Osteoblast (primary cell): ENCODE results near the gene TTC27. TPM values are rescaled to one million over a fixed set of nuclear protein-coding genes. Genes with fewer than 3 reads are reported as not detected.

Source experiments
- DNase-seq: peaks from one replicate; pipeline ENCODE4 v3.0.0; 2011; ENCODE audit warnings: low spot score, mixed read lengths; ENCODE audit not compliant: insufficient read length; ENCODE audit errors: missing footprints
- H2AFZ ChIP-seq: 2 replicates; pipeline ENCODE4 v1.6.0; 2011; ENCODE audit warnings: mild to moderate bottlenecking, low read length
- H3K27ac ChIP-seq: 2 replicates; pipeline ENCODE4 v1.5.1; 2011; ENCODE audit warnings: mild to moderate bottlenecking, low read depth, low read length, moderate library complexity
- H3K27me3 ChIP-seq: 2 replicates; pipeline ENCODE4 v1.6.0; 2012; ENCODE audit warnings: mild to moderate bottlenecking, control low read depth, inconsistent platforms, low read length, moderate library complexity; ENCODE audit not compliant: insufficient read depth
- H3K36me3 ChIP-seq: 2 replicates; pipeline ENCODE4 v1.5.1; 2011; ENCODE audit warnings: mild to moderate bottlenecking, low read length, control low read depth, moderate library complexity; ENCODE audit not compliant: insufficient read depth
- H3K4me1 ChIP-seq: 2 replicates; pipeline ENCODE4 v1.5.1; 2011; ENCODE audit warnings: mild to moderate bottlenecking, low read length, control low read depth, moderate library complexity; ENCODE audit not compliant: insufficient read depth
- H3K4me2 ChIP-seq: 2 replicates; pipeline ENCODE4 v1.6.0; 2011; ENCODE audit warnings: mild to moderate bottlenecking, low read length; ENCODE audit not compliant: insufficient read depth
- H3K4me3 ChIP-seq: fragments of 200-600 bp; sonication (generic); 3 replicates; pipeline ENCODE4 v1.5.1; 2012; ENCODE audit warnings: mild to moderate bottlenecking, low read length, inconsistent platforms; ENCODE audit not compliant: insufficient read depth
- H3K79me2 ChIP-seq: 2 replicates; pipeline ENCODE4 v1.6.0; 2012; ENCODE audit warnings: mild to moderate bottlenecking, low read length, control low read depth, inconsistent platforms; ENCODE audit not compliant: insufficient read depth
- H3K9me3 ChIP-seq: 2 replicates; pipeline ENCODE4 v1.5.1; 2011; ENCODE audit warnings: low read depth, low read length, control low read depth
- H4K20me1 ChIP-seq: 2 replicates; pipeline ENCODE4 v1.6.0; 2012; ENCODE audit warnings: mild to moderate bottlenecking, low read length, control low read depth; ENCODE audit not compliant: insufficient read depth
- CTCF ChIP-seq: IDR thresholded peaks from 2 replicates; pipeline ENCODE4 v1.5.1; 2011; ENCODE audit warnings: mild to moderate bottlenecking, low read depth, low read length, moderate library complexity; ENCODE audit errors: extremely low read depth
- total RNA-seq: library from RNA; depleted of rRNA; stranded (reverse); fragments of >200 nt; gene quantifications from 2 replicates; pipeline ENCODE4 v1.2.3, GENCODE V29; 2012

The TTC27 gene
- total RNA-seq, 1 donor = 25.3 TPM

- H3K4me3 ChIP-seq = no peak overlapping the region
- H4K20me1 ChIP-seq = no peaks in the 10 kb centered on the region
- TF ChIP-seq CTCF = no peak
- no peaks in the 10 kb centered on the region for H3K79me2 ChIP-seq
- no peak overlapping the region for H2AFZ ChIP-seq
- H3K4me1 ChIP-seq = peaks cover under 1% of the 10 kb centered on the region
- H3K27me3 ChIP-seq = no peaks in the 10 kb centered on the region
- H3K27ac ChIP-seq = no peak overlapping the region
- H3K9me3 ChIP-seq = no peaks in the 10 kb centered on the region
- no peak overlapping the region for H3K4me2 ChIP-seq
- DNase-seq = no peak
- no peaks in the 10 kb centered on the region for H3K36me3 ChIP-seq
These were observed 202.3 kb downstream of the TTC27 start for GRCh38 chr2:32830196-32830595.

GRCh38 chr2:32832821-32833220 is 205.0 kb downstream of the TTC27 start:
- H3K4me1 ChIP-seq = no peaks in the 10 kb centered on the region
- H3K4me2 ChIP-seq = no peak overlapping the region

GRCh38 chr2:32833709-32834108 is 205.9 kb downstream of the TTC27 start:
- no peak for DNase-seq
- TF ChIP-seq CTCF = no peak
- Histone ChIP-seq H3K9me3 (no peaks in the 10 kb centered on the region), H3K4me2 (no peak overlapping the region), H3K4me1 (no peaks in the 10 kb centered on the region), H3K4me3 (no peak overlapping the region), H4K20me1 (no peaks in the 10 kb centered on the region), H3K79me2 (no peaks in the 10 kb centered on the region), H3K36me3 (no peaks in the 10 kb centered on the region), H3K27ac (no peak overlapping the region), H3K27me3 (no peaks in the 10 kb centered on the region), H2AFZ (no peak overlapping the region)

More at GRCh38 chr2:32832821-32833220, 205.0 kb downstream of the TTC27 start:
- Histone ChIP-seq H2AFZ (no peak overlapping the region), H3K79me2 (no peaks in the 10 kb centered on the region), H3K9me3 (no peaks in the 10 kb centered on the region), H3K27ac (no peak overlapping the region), H4K20me1 (no peaks in the 10 kb centered on the region), H3K27me3 (no peaks in the 10 kb centered on the region), H3K4me3 (no peak overlapping the region), H3K36me3 (no peaks in the 10 kb centered on the region)
- TF ChIP-seq CTCF = no peak
- DNase-seq = no peak

GRCh38 chr2:32835148-32835547 is 207.3 kb downstream of the TTC27 start:
- no peak for DNase-seq
- no peaks in the 10 kb centered on the region for H3K4me1 ChIP-seq
- no peaks in the 10 kb centered on the region for H3K79me2 ChIP-seq
- no peak overlapping the region for H2AFZ ChIP-seq
- no peak overlapping the region for H3K27ac ChIP-seq
- H4K20me1 ChIP-seq = no peaks in the 10 kb centered on the region
- no peaks in the 10 kb centered on the region for H3K27me3 ChIP-seq
- no peak overlapping the region for H3K4me2 ChIP-seq
- H3K4me3 ChIP-seq = no peak overlapping the region
- no peaks in the 10 kb centered on the region for H3K36me3 ChIP-seq
- TF ChIP-seq CTCF = no peak
- no peaks in the 10 kb centered on the region for H3K9me3 ChIP-seq
